ENCODE data around the gene RNF115. TPM values are rescaled to one million over a fixed set of nuclear protein-coding genes. Genes with fewer than 3 reads are reported as not detected.

Gene RNF115
- total and polyA plus RNA-seq, 4 donors, result 3.2 to 10.0 (median 7.6) TPM

- TF ChIP-seq REST (IDR thresholded peaks at IDR 0.05), result no peak
Observed at GRCh38 chr1:145695821-145696629, 127.9 kb downstream of the RNF115 start (continued).

GRCh38 chr1:145692785-145693443 lies 131.0 kb downstream of the RNF115 start:
- Histone ChIP-seq H3K27ac (ENCODE audit: low read depth in 1 of 2, low read length in 2 of 2) (no peak overlapping the region), H3K4me3 (ENCODE audit: low read depth in 1 of 3, low read length in 3 of 3) (no peak overlapping the region), H3K9me3 (ENCODE audit: control insufficient read depth in 4 of 4, low read length in 3 of 4) (no peaks in the 10 kb centered on the region), H3K4me1 (ENCODE audit: control insufficient read depth in 4 of 4, insufficient read depth in 4 of 4, low read length in 3 of 4) (peaks cover 8 to 24% (median 17%) of the 10 kb centered on the region in 4 donors), H3K36me3 (ENCODE audit: control insufficient read depth in 4 of 4, insufficient read depth in 3 of 4, low read depth in 1 of 4, low read length in 3 of 4) (peaks cover 0 to 4% (median 0%) of the 10 kb centered on the region in 4 donors), H3K9ac (ENCODE audit: low read depth in 1 of 2, low read length in 2 of 2) (no peak overlapping the region), H3K27me3 (ENCODE audit: control insufficient read depth in 4 of 4, insufficient read depth in 4 of 4, low read length in 3 of 4) (no peaks in the 10 kb centered on the region)
- TF ChIP-seq FOXA2 (IDR thresholded peaks at IDR 0.05) (no peak), HNF4A (conservative IDR thresholded peaks at IDR 0.05) (no peak), ATF3 (IDR thresholded peaks at IDR 0.05) (no peak), RAD21 (IDR thresholded peaks at IDR 0.05) (no peak), REST (IDR thresholded peaks at IDR 0.05) (no peak)
- DNase-seq (ENCODE audit: low spot score), result no peak
- 73% methylated on average over 11 of the region's 11 CpGs for WGBS

GRCh38 chr1:145690587-145691558 lies 133.0 kb downstream of the RNF115 start:
- 46% methylated on average over 5 of the region's 5 CpGs for WGBS
- no peak for TF ChIP-seq FOXA1 (IDR thresholded peaks at IDR 0.05)
- TF ChIP-seq ATF3 (IDR thresholded peaks at IDR 0.05), result no peak
- TF ChIP-seq SP1 (IDR thresholded peaks at IDR 0.05), result peak; percentile 7
- TF ChIP-seq RXRA (IDR thresholded peaks at IDR 0.05), result no peak
- no peak for TF ChIP-seq NR2F2 (IDR thresholded peaks at IDR 0.05)
- TF ChIP-seq REST (IDR thresholded peaks at IDR 0.05), result no peak
- peak; percentile 36 to 49 for TF ChIP-seq HNF4A (conservative IDR thresholded peaks at IDR 0.05)
- TF ChIP-seq GABPA (IDR thresholded peaks at IDR 0.05 in 1 of 2, conservative IDR thresholded peaks at IDR 0.05 in 1 of 2), result no peak
- peak in 1 of 2 donors; percentile 37 for TF ChIP-seq JUND (IDR thresholded peaks at IDR 0.05)
- TF ChIP-seq HNF4G (IDR thresholded peaks at IDR 0.05), result no peak
- TF ChIP-seq TAF1 (conservative IDR thresholded peaks at IDR 0.05), result no peak

More at GRCh38 chr1:145690587-145691558, 133.0 kb downstream of the RNF115 start:
- Histone ChIP-seq H3K27me3 (ENCODE audit: control insufficient read depth in 4 of 4, insufficient read depth in 4 of 4, low read length in 3 of 4) (no peaks in the 10 kb centered on the region), H3K4me1 (ENCODE audit: control insufficient read depth in 4 of 4, insufficient read depth in 4 of 4, low read length in 3 of 4) (peaks cover 8 to 24% (median 17%) of the 10 kb centered on the region in 4 donors), H3K9me3 (ENCODE audit: control insufficient read depth in 4 of 4, low read length in 3 of 4) (no peaks in the 10 kb centered on the region), H3K27ac (ENCODE audit: low read depth in 1 of 2, low read length in 2 of 2) (peak overlapping the region; percentile 32 to 61), H3K4me3 (ENCODE audit: low read depth in 1 of 3, low read length in 3 of 3) (no peak overlapping the region), H3K9ac (ENCODE audit: low read depth in 1 of 2, low read length in 2 of 2) (peak overlapping the region in 1 of 2 donors; percentile 33), H3K36me3 (ENCODE audit: control insufficient read depth in 4 of 4, insufficient read depth in 3 of 4, low read depth in 1 of 4, low read length in 3 of 4) (peaks cover 2 to 8% (median 3%) of the 10 kb centered on the region in 4 donors)
- DNase-seq (ENCODE audit: low spot score), result no peak
